HG02642 (cell line): ENCODE measurements around the gene AGRP.
"Not testable (repeated sequence)": the region's sequence is repeated elsewhere in the genome, so short reads cannot be mapped to it uniquely, and the experiment has no call there.

Experiments used
- ATAC-seq: cut with Tn5 transposase; IDR thresholded peaks from one replicate; pipeline ENCODE4 v1.9.1; 2021; ENCODE audit warnings: mild to moderate bottlenecking; ENCODE audit not compliant: unreplicated experiment, poor library complexity

AGRP gene

GRCh38 chr16:67506468-67506867 lies 23.1 kb upstream of the AGRP start:
- no peak for ATAC-seq

GRCh38 chr16:67504031-67505021 lies 21.0 kb upstream of the AGRP start:
- ATAC-seq, result no peak

GRCh38 chr16:67499106-67499505 lies 15.8 kb upstream of the AGRP start:
- no peak for ATAC-seq

GRCh38 chr16:67490335-67491096 lies 7.2 kb upstream of the AGRP start:
- no peak for ATAC-seq

- ATAC-seq, result peak; percentile 7
Observed at GRCh38 chr16:67489401-67490083, 6.2 kb upstream of the AGRP start.

GRCh38 chr16:67487561-67487960 lies 4.2 kb upstream of the AGRP start:
- not testable (repeated sequence) for ATAC-seq

- ATAC-seq, result no peak
Observed at GRCh38 chr16:67486805-67487204, 3.5 kb upstream of the AGRP start.

GRCh38 chr16:67483731-67484525 lies 581 bp upstream of the AGRP start:
- ATAC-seq, result no peak

- no peak for ATAC-seq
Observed at GRCh38 chr16:67482233-67482924, 968 bp downstream of the AGRP start.

GRCh38 chr16:67481561-67482232 lies 1.6 kb downstream of the AGRP start:
- ATAC-seq, result peak; percentile 3

- peak; percentile 95 for ATAC-seq
Observed at GRCh38 chr16:67480833-67481560, 2.4 kb downstream of the AGRP start, which contains the start of gene ATP6V0D1. Gene ATP6V0D1, minus strand, starts transcription at chr16:67481157. Its CDS starts 71 bp downstream, at chr16:67481086.

- no peak for ATAC-seq
Observed at GRCh38 chr16:67477960-67478554, 5.3 kb downstream of the AGRP start.

GRCh38 chr16:67474551-67475455 lies 8.5 kb downstream of the AGRP start:
- no peak for ATAC-seq

- ATAC-seq, result no peak
Observed at GRCh38 chr16:67471758-67472384, 11.5 kb downstream of the AGRP start.

- no peak for ATAC-seq
Observed at GRCh38 chr16:67470359-67470758, 13.0 kb downstream of the AGRP start.

- ATAC-seq, result no peak
Observed at GRCh38 chr16:67468731-67469130, 14.6 kb downstream of the AGRP start.
